ENCODE data around the gene CPNE5.

Gene CPNE5

DNA sequence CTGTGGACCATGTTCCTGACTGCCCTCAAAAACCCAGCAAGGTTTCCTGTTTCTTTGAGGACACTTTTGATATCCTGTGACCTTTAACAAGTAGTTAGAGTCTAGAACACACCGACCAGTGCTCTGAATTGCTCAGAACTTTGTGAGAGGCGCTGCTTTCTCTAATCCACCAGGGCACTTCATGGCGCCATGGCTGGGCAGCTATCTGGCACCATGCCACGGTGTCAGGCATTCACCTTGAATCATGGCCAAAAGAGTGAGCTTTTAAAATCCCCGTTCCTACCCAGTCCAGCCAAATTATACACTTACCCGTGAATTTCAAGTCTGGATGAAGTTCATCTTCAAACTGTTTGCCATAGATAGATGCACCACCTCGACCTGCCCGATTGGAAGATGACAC lies 17.0 kb upstream of the CPNE5 start:
- no peak for FAIRE-seq

DNA sequence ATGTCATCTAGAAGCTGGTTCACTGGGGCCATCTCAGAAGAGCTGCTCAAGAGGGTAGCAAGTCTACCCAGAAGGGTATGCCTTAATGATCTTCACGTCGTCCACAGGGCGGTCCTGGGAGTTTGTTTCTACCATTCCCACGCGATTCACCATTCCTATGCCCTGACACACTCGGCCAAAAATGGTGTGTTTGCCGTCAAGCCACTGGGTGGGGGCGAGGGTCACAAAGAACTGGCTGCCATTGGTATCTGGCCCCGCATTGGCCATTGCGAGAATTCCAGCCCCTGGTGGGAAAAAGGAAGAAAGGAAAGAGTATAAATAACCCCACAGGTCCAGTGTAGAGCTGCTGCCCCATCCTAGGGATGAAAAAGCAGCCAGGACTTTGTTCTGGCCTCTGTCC lies 16.5 kb upstream of the CPNE5 start:
- FAIRE-seq, result no peak

GRCh38 chr6:36853325-36853724 lies 14.1 kb upstream of the CPNE5 start:
- FAIRE-seq, result no peak

- FAIRE-seq, result no peak
Observed at GRCh38 chr6:36852481-36853147, 13.4 kb upstream of the CPNE5 start.

- no peak for FAIRE-seq
Observed at GRCh38 chr6:36851626-36852025, 12.4 kb upstream of the CPNE5 start.

DNA sequence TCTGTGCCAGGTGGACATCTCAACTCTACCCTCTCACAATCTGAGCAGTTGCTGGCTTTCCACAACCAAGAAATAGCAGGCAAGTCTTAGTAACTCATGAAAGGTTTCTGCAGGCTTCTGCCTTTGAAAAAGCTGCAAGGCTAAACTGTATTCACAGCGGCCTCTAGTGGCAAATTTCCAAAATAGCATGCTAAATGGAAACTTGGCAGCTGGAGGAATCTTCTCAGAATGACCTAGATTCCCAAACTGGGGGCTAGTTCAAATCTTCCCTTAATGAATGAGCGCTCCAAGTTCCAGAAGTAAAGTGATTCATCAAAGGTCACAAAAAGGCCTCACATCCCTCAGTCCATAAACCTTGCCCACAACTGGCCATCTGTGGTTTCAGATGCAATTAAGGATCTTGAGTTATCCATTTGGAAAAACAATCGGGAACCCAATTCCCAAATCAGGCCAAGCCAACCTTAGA lies 11.9 kb upstream of the CPNE5 start:
- no peak for FAIRE-seq

DNA sequence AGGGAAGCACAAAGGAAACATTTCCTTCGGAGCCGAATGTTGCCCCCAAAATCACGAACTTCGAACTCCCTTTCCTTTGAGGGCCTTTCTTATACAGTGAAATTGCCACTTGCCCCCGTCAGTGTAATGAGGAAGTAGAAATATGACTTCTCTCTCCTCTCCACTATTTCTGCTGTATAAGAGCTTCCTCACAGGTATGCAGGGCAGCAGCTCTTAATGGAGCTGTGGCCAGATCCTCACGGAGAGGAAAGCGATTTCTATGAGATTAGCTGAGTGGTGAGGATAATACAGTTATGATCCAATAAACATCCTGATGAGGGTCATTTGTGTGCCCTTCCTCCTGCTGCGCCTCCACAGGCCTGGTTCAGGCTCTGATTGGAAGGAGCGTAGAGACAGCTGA lies 10.8 kb upstream of the CPNE5 start:
- no peak for FAIRE-seq

GRCh38 chr6:36848658-36849441 lies 9.6 kb upstream of the CPNE5 start:
- no peak for FAIRE-seq

DNA sequence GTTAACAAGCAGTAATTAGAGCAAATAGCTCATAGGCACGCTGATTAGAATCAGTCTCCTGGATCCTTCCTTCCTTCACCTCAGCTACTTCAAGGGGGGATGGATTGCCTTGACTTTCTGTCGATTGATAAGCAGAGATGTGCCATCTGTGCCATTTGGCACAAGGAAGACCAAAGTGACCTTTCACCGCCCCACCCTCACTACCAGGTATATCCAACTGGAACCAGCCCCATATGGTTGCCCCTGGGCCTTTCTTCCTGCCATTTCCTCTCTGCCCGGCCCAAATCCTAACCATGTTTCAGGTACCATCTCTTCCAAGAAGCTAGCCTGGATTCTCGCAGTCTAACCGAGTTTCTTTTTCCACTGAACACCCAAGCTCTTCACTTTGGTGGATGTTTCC lies 8.7 kb upstream of the CPNE5 start:
- FAIRE-seq, result no peak

- FAIRE-seq, result no peak
Observed at GRCh38 chr6:36847152-36847551, 7.9 kb upstream of the CPNE5 start.

DNA sequence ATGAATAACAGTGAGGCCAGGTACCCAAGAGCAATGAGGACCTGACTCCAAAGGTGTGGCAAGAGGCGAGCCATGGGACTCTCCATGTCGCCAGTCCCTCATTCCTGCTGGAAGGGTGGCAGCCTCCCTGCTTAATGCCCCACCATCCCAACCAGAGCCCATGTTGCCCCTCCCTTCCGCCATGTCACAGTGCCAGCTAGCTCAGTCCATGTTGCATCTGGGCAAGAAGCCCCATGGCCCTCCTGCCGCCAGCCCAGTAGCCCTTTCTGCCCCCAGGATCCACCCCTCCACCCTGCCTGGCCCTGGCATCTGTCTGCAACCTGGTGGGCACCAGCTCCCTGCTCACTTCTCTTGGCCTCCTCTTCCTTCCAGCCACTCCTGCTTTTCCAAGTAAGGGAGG lies 6.0 kb upstream of the CPNE5 start:
- FAIRE-seq, result no peak

- no peak for FAIRE-seq
Observed at GRCh38 chr6:36844232-36845170, 5.3 kb upstream of the CPNE5 start.

- no peak for FAIRE-seq
Observed at GRCh38 chr6:36843170-36843569, 3.9 kb upstream of the CPNE5 start.

DNA sequence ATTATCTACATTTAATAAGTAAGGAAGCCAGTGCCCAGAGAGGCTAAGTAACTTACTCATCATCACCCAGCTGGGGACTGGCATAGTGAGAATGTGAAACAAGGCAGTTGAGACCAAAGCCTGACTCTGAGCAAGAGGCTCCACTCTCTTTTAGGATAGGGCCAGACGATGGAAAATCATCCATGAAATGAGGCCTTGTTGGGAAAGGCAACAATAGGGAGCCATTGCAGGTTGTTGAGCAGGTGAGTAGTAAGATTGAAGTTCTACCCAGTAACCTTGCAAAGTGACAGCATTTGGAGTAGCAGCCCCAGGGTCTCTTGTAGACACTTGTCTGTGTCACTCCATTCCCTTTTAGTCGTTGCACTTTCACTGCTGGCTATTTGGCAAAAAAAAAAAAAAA lies 2.5 kb upstream of the CPNE5 start:
- no peak for FAIRE-seq

DNA sequence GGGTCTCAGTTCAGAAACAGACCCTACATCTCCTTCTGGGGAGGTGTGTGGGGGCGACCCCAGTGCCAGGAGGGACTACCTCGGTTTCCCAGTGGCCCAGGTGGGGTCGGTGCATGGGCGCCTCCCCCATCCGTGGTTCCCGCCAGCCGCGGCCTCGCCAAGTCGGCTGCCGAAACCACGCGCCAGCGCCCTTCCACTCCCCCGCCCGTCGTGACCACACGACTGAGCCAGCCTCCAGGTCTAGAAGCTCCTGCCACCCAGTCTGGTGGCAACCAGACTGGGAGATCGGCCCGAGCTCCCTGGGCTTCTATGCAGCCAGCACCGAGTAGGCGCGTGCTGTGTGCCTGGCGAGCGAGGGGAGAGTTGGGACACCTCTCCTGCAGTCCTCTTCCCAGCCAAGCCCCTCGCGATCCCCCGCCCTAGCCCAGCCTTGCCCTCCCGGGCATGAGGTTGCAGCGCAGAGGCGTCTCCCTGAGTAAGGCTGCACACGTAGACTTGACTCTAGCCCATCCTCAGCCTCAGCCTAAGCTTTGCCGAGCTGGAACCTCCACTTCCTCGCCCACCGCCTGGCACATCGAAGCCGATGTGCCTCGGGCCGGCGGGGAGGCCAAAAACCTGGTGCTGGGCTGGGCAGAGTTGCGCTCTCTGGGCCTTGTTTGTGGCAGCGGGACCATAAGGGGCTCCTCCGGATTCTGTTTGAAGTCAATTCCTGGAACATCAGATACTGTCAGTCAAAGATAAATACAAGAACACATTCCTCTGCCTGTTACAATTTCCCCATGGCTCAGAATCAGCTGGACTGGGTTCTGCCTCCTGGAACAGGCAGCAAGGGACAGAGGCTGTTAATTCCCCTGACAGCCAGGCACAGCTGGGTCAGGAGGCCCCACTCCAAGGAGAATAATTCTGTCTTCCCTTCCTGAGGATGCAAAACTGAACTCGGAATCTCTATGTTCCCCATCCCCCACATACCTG lies 1.5 kb upstream of the CPNE5 start:
- no peak for FAIRE-seq

DNA sequence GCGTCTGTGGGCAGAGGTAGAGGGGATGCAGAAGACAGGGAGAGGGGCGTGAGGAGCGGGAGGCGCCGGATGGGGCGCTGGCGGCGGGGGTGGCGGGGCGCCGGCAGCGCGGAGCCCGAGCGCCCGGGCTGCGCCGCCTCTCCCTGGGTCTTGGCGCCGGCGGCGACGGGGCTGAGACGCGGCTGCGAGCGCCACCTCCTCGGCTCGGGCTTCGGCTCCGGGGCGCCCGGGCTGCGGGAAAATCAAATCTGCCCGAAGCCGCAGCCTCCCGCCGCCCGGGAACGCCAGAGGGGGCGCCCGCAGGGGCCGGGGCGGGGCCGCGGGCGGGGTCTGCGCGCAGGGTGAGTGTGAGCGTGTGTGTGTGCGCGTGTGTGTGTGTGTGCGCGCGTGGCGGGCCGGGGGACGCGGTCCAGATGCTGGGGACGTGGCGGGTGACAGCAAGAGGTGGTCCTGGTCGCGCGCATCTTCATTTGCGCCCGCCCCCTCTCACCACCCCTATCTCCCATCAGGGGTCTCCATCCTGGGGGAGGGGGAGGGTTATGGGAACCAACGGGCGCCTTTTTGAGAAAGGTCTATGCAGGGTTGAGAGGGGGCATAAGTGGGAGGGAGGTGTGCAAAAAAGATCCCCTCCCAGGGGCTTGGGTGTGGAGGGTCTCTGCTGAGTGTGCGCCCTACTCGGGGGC lies 646 bp upstream of the CPNE5 start:
- FAIRE-seq, result no peak

DNA sequence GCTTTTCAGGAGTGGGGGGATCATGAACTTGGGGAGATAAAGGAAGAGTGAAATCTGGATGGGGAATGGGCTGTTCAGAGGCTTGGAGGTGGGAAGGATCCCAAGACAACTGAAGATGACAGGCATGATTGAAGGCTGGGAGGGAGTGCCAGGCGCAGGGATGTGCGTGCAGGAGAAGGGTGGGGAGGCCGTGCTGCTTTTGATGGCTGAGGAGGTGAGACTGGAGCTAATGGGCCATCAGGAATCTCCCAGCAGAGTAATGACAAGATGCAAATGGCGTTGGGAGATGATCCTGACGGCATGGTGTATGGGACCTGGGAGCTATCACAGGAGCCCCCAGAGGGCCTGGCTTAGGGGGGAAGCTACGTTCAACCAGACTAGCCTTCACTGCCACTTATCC lies 1.6 kb downstream of the CPNE5 start:
- no peak for FAIRE-seq

- FAIRE-seq, result no peak
Observed at GRCh38 chr6:36837022-36837339, 2.3 kb downstream of the CPNE5 start.

DNA sequence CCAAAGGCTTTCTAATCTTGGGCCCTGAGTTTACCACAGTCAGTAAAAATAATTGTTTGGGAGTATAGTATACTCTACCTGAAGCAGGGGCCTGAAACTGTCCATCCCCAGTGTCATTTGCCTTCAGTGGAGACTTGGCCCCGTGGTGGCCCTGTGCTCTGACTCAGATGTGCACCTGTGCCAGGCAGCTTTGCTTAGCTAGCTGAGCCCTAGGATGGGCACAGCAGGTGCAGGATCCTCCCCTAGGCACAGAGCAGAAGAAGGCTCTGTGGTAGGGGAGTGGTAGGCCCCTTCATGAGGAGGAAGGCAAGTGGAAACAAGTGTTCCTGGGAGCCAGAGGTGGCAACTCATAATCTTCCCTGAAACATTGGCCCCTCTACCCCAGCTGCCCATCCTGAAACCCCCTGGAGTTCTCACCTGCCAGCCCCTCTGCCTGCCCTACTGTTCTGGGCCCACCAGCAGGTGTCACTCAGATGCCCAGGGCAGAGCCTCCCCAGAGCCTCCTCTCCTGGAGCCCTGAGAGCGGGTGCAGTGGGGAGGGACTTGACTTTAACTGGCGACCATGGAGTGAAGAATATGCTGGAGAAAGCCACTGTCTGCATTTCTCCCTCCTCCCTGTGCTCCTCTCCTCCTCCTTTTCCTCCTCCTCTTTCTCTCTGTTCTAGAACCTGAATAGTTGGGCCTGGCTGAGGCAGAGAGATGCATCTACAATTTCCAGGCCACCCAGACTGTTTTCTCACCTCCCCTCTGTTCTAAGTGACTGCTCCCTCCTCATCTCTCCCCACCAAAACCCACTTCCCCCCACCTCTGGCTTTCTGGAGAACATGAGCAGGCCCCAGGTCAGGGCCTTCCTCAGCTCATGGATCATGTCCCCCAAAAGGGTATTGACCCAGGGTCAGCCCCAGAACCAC lies 2.9 kb downstream of the CPNE5 start:
- no peak for FAIRE-seq

GRCh38 chr6:36834576-36835341 lies 4.5 kb downstream of the CPNE5 start:
- no peak for FAIRE-seq

All from colon (tissue), 2 donors.